ENCODE measurements around the gene PIKFYVE. TPM values are rescaled to one million over a fixed set of nuclear protein-coding genes. Genes with fewer than 3 reads are reported as not detected.

PIKFYVE gene
- total RNA-seq, 1 donor from 2014 or later, result 29.8 TPM

- Histone ChIP-seq H3K27me3 (ENCODE audit: insufficient read depth, low read length) (peaks cover 33% of the 10 kb centered on the region), H3K9me3 (ENCODE audit: insufficient read depth, low read depth, low read length) (no peaks in the 10 kb centered on the region), H3K4me3 (ENCODE audit: insufficient read depth, low read depth, low read length) (peak within 1 kb of the TSS; percentile 42), H3K79me2 (ENCODE audit: insufficient read depth, low read length) (no peaks in the 10 kb centered on the region), H3K36me3 (ENCODE audit: insufficient read depth, low read length) (no peaks in the 10 kb centered on the region), H3K4me1 (ENCODE audit: insufficient read depth, low read length) (peaks cover 10% of the 10 kb centered on the region), H3K27ac (ENCODE audit: low read depth, low read length) (no peak within 1 kb of the TSS), H3K9ac (ENCODE audit: low read length) (no peak within 1 kb of the TSS), H3K4me2 (ENCODE audit: low read length) (peak within 1 kb of the TSS; percentile 83), H2AFZ (ENCODE audit: low read depth, low read length) (peak within 1 kb of the TSS; percentile 77), H4K20me1 (ENCODE audit: insufficient read depth, low read length) (no peaks in the 10 kb centered on the region)
- peaks cover 7% of the 10 kb centered on the region for H3K4me1 Mint-ChIP-seq (ENCODE audit: low read depth, unreplicated experiment)
- DNase-seq (ENCODE audit: low read depth) (peak; percentile 2), FAIRE-seq (no peak)
- no peaks in the 10 kb centered on the region for H3K9me3 Mint-ChIP-seq (ENCODE audit: unreplicated experiment)
- peaks cover 34% of the 10 kb centered on the region for H3K27me3 Mint-ChIP-seq (ENCODE audit: low read depth, unreplicated experiment)
- TF ChIP-seq EZH2 (IDR thresholded peaks at IDR 0.05; ENCODE audit: insufficient read depth, low read length) (peak; percentile 91), CTCF (IDR thresholded peaks at IDR 0.05; ENCODE audit: insufficient read depth, low read depth, low read length) (no peak)
- no peaks in the 10 kb centered on the region for H3K36me3 Mint-ChIP-seq (ENCODE audit: low read depth, unreplicated experiment)
- H3K27ac Mint-ChIP-seq (ENCODE audit: unreplicated experiment), result no peak within 1 kb of the TSS
- peak within 1 kb of the TSS; percentile 84 for H3K4me3 Mint-ChIP-seq (ENCODE audit: unreplicated experiment)
These were observed 140.7 kb downstream of the PIKFYVE start, which contains the start of gene PTH2R for GRCh38 chr2:208406474-208407451. TSS of gene PTH2R (plus strand) at chr2:208406792. CDS start at chr2:208407044, 252 bp downstream.

DNA sequence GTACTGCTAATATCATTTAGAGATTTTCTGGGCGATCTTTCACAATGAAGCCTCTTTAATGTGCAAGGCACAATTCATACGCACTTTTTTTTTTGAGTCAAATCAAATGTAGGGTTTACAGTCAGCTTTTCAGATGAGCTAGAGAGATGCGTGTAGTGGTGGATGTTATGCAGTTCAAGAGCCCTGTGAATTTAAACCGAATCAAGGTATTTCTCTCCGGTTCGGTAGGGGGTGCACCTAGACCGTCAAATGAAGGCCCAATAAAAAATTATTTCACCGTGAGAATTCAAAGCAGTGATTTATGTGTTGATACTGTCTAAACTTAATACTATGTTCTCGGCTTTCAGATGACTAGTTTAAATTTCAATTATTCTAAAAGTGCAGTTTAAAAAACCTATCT, 141.6 kb downstream of the PIKFYVE start:
- Histone ChIP-seq H3K36me3 (ENCODE audit: insufficient read depth, low read length) (no peaks in the 10 kb centered on the region), H3K4me1 (ENCODE audit: insufficient read depth, low read length) (peaks cover 10% of the 10 kb centered on the region), H3K4me2 (ENCODE audit: low read length) (no peak overlapping the region), H2AFZ (ENCODE audit: low read depth, low read length) (no peak overlapping the region), H3K27me3 (ENCODE audit: insufficient read depth, low read length) (peaks cover 33% of the 10 kb centered on the region), H4K20me1 (ENCODE audit: insufficient read depth, low read length) (no peaks in the 10 kb centered on the region), H3K27ac (ENCODE audit: low read depth, low read length) (no peak overlapping the region), H3K9ac (ENCODE audit: low read length) (no peak overlapping the region), H3K79me2 (ENCODE audit: insufficient read depth, low read length) (no peaks in the 10 kb centered on the region), H3K9me3 (ENCODE audit: insufficient read depth, low read depth, low read length) (no peaks in the 10 kb centered on the region), H3K4me3 (ENCODE audit: insufficient read depth, low read depth, low read length) (no peak overlapping the region)
- Mint-ChIP-seq H3K4me1 (ENCODE audit: low read depth, unreplicated experiment) (peaks cover 7% of the 10 kb centered on the region), H3K4me3 (ENCODE audit: unreplicated experiment) (peak overlapping the region; percentile 77), H3K27me3 (ENCODE audit: low read depth, unreplicated experiment) (peaks cover 34% of the 10 kb centered on the region), H3K36me3 (ENCODE audit: low read depth, unreplicated experiment) (no peaks in the 10 kb centered on the region), H3K9me3 (ENCODE audit: unreplicated experiment) (no peaks in the 10 kb centered on the region), H3K27ac (ENCODE audit: unreplicated experiment) (no peak overlapping the region)
- DNase-seq (ENCODE audit: low read depth), result no peak
- FAIRE-seq, result no peak
- TF ChIP-seq EZH2 (IDR thresholded peaks at IDR 0.05; ENCODE audit: insufficient read depth, low read length), result no peak
- peak; percentile 38 for TF ChIP-seq CTCF (IDR thresholded peaks at IDR 0.05; ENCODE audit: insufficient read depth, low read depth, low read length)

Other genes starting within 250 kb of the PIKFYVE start
- 7.9 and 9.1 TPM in 2 replicates for gene PLEKHM3, start 240.7 kb upstream of the PIKFYVE start, total RNA-seq
- gene CRYGD, start 141.7 kb upstream of the PIKFYVE start, total RNA-seq, result not detected in 2 replicates
- gene CRYGC, start 136.4 kb upstream of the PIKFYVE start, total RNA-seq, result not detected in 2 replicates
- not detected in 2 replicates for gene CRYGB, start 120.1 kb upstream of the PIKFYVE start, total RNA-seq
- gene CRYGA, start 102.7 kb upstream of the PIKFYVE start, total RNA-seq, result not detected in 2 replicates
- not detected in 2 replicates for gene C2orf80, start 76.2 kb upstream of the PIKFYVE start, total RNA-seq
- 160 and 181 TPM in 2 replicates for gene IDH1, start 11.2 kb upstream of the PIKFYVE start, total RNA-seq
- gene PTH2R, start 140.5 kb downstream of the PIKFYVE start, total RNA-seq, result not detected in 2 replicates

Measured in astrocyte (in vitro differentiated cells and primary cell).